ENCODE data around the gene TPRKB.
"Not testable (repeated sequence)": the region's sequence is repeated elsewhere in the genome, so short reads cannot be mapped to it uniquely, and the experiment has no call there.

TPRKB gene

GRCh38 chr2:73736855-73737779 is at the start of gene TPRKB:
TPRKB (minus strand) TSS chr2:73737345; CDS start chr2:73734569, 2,776 bp downstream.
- DNase-seq: peak; percentile 96 to 97

- DNase-seq: not testable (repeated sequence)
Measured at GRCh38 chr2:73783883-73784282, 46.7 kb upstream of the TPRKB start, which contains the start of gene C2orf78. C2orf78 (plus strand) TSS chr2:73784183; CDS start chr2:73784310, 127 bp downstream.

GRCh38 chr2:73783402-73783801 is 46.3 kb upstream of the TPRKB start:
- not testable (repeated sequence) for DNase-seq

- no peak for DNase-seq
Measured at GRCh38 chr2:73780237-73780582, 43.1 kb upstream of the TPRKB start.

- DNase-seq: peak; percentile 89 to 93
Measured at GRCh38 chr2:73779467-73780236, 42.5 kb upstream of the TPRKB start, which contains the start of gene DUSP11. DUSP11 (minus strand) TSS chr2:73780103; CDS start chr2:73779974, 129 bp downstream.

- DNase-seq: not testable (repeated sequence)
Measured at GRCh38 chr2:73778867-73779466, 41.8 kb upstream of the TPRKB start.

- no peak for DNase-seq
Measured at GRCh38 chr2:73776869-73777519, 39.8 kb upstream of the TPRKB start.

GRCh38 chr2:73776381-73776780 is 39.2 kb upstream of the TPRKB start:
- no peak for DNase-seq

GRCh38 chr2:73772819-73773218 is 35.7 kb upstream of the TPRKB start:
- DNase-seq: no peak

GRCh38 chr2:73770725-73771124 is 33.6 kb upstream of the TPRKB start:
- DNase-seq: no peak

GRCh38 chr2:73766994-73767393 is 29.8 kb upstream of the TPRKB start:
- DNase-seq: no peak

GRCh38 chr2:73766349-73766748 is 29.2 kb upstream of the TPRKB start:
- no peak for DNase-seq

- no peak for DNase-seq
Measured at GRCh38 chr2:73764945-73765344, 27.8 kb upstream of the TPRKB start.

- DNase-seq: no peak
Measured at GRCh38 chr2:73762571-73762970, 25.4 kb upstream of the TPRKB start.

- no peak for DNase-seq
Measured at GRCh38 chr2:73759904-73760303, 22.8 kb upstream of the TPRKB start.

GRCh38 chr2:73759285-73759764 is 22.2 kb upstream of the TPRKB start:
- DNase-seq: no peak

GRCh38 chr2:73754332-73754731 is 17.2 kb upstream of the TPRKB start:
- not testable (repeated sequence) for DNase-seq

GRCh38 chr2:73749314-73749713 is 12.2 kb upstream of the TPRKB start:
- no peak for DNase-seq

GRCh38 chr2:73746877-73747208 is 9.7 kb upstream of the TPRKB start:
- DNase-seq: no peak

GRCh38 chr2:73746015-73746876 is 9.1 kb upstream of the TPRKB start:
- no peak for DNase-seq

GRCh38 chr2:73740767-73741166 is 3.6 kb upstream of the TPRKB start:
- DNase-seq: no peak

GRCh38 chr2:73739101-73739500 is 2.0 kb upstream of the TPRKB start:
- DNase-seq: no peak
